ENCODE measurements around the gene TMEM270.
"Not testable (repeated sequence)": the region's sequence is repeated elsewhere in the genome, so short reads cannot be mapped to it uniquely, and the experiment has no call there.

Gene TMEM270

DNA sequence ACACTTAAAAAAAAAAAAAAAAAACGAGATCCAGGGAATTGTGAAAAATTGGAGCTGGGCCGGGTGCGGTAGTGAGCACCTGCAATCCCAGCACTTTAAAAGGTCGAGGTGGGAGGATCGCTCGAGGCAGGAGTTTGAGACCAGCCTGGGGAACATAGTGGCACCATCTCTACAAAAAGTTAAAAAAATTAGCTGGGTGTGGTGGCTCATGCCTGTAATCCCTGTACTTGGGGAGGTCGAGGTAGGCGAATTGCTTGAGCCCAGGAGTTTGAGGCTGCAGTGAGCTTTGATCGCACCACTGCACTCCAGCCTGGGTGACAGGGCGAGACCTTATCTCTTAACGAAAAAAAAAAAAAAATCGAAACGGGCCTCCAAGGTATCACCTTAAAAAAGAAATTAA lies 28.2 kb upstream of the TMEM270 start:
- TF ChIP-seq, protein P1, sequence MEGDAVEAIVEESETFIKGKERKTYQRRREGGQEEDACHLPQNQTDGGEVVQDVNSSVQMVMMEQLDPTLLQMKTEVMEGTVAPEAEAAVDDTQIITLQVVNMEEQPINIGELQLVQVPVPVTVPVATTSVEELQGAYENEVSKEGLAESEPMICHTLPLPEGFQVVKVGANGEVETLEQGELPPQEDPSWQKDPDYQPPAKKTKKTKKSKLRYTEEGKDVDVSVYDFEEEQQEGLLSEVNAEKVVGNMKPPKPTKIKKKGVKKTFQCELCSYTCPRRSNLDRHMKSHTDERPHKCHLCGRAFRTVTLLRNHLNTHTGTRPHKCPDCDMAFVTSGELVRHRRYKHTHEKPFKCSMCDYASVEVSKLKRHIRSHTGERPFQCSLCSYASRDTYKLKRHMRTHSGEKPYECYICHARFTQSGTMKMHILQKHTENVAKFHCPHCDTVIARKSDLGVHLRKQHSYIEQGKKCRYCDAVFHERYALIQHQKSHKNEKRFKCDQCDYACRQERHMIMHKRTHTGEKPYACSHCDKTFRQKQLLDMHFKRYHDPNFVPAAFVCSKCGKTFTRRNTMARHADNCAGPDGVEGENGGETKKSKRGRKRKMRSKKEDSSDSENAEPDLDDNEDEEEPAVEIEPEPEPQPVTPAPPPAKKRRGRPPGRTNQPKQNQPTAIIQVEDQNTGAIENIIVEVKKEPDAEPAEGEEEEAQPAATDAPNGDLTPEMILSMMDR (conservative IDR thresholded peaks at IDR 0.05; ENCODE audit: control insufficient read depth, insufficient read depth, low read depth, low read length): no peak
- H3K4me3 ChIP-seq (ENCODE audit: control insufficient read depth, low read depth, low read length): no peak overlapping the region
- no peak for DNase-seq (ENCODE audit: low read depth)

DNA sequence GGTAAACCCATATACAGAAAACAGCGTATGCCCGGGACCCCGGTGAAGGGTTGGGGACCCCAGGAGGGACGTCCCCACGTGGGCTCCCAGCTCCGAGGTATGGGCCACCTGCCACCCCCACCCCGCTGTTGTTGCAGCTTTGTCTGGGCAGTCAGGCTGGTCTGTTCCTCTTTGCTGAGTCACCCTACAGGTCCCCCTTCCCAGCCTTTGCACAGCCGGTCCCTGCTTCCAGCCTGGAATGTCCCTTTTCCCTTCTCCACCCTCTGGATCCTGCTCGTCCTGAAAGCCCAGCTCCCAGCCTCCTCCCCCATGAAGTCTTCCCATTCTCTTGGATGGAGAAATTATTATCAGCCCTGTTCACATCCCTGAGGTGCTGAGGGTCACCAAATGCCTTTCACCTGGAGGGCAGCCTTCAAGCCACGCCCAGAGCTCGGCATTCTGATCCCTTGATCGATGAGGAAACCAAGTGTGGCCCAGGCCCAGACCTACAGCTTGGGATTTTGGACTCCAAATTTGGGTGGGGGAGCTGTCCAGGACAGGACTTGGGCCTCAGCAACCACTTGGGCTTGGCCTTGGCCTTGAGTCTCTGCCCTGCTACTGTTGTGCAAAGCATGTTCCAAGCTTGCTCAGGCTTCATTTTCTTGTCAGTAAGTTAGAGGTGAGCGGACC lies 27.6 kb upstream of the TMEM270 start:
- no peak for DNase-seq (ENCODE audit: low read depth)
- no peak overlapping the region for H3K4me3 ChIP-seq (ENCODE audit: control insufficient read depth, low read depth, low read length)
- TF ChIP-seq, protein P1 (conservative IDR thresholded peaks at IDR 0.05; ENCODE audit: control insufficient read depth, insufficient read depth, low read depth, low read length): no peak

DNA sequence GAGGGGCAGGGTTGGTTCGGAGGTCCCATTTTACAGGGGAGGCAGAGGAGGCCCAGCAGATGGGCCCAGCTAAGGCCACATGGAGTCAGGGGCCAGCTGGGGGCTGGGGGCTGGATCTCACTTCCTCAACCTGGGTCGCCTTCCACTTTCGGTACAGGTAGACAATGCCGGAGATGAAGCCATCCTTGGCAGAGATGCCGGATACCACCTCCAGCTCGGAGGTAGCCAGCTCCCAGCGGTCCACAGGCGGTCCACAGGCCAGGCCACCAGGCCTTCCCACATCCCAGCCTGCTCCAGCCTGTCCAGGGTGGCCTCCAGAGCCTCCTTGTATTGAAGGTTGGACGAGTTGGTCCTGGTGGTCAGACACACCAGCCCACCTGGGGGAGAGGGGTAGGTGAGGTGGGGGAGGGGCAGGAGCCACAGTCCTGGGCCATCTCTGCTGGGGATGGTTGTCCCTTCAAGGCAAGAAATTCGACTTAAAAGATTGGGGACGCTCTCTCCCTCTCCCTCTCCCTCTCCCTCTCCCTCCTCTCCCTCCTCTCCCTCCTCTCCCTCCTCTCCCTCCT lies 26.2 kb upstream of the TMEM270 start:
- no peak for DNase-seq (ENCODE audit: low read depth)
- no peak overlapping the region for H3K4me3 ChIP-seq (ENCODE audit: control insufficient read depth, low read depth, low read length)
- TF ChIP-seq, protein P1 (conservative IDR thresholded peaks at IDR 0.05; ENCODE audit: control insufficient read depth, insufficient read depth, low read depth, low read length): no peak

DNA sequence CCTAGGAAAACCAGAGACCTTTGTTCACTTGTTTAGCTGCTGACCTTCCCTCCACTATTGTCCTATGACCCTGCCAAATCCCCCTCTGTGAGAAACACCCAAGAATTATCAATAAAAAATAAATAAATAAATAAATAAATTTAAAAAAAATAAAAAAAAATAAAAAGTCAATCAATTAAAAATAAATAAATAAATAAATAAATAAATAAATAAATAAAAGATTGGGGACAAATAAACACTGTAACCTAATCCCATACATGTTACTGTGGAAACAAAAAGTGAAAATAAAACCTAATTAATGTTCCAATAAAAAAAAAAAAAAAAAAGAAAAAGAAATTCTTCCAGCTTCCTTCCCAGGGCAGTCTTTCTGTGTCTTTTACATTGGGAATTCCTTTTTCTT lies 23.8 kb upstream of the TMEM270 start:
- H3K4me3 ChIP-seq (ENCODE audit: control insufficient read depth, low read depth, low read length); DNase-seq (ENCODE audit: low read depth): not testable (repeated sequence)

DNA sequence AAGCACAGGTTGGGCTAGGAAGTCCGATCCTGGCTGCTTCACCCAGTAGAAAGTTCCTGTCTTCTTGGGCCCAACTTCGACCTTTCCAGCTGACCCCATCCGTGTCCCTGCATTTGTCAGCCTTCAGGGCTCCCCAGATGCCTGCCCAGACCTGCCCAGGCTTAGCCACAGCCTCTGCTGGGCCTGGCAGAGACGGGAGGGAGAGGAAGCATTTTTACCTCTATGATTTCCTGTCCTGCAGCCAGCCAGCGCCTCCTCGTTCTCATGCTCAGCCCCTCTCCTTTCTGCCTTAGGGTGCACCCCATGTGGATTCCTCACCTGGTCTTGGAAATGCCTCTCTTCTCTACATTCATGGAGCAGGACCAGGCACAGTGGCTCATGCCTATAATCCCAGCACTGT lies 22.3 kb upstream of the TMEM270 start:
- TF ChIP-seq, protein P1 (conservative IDR thresholded peaks at IDR 0.05; ENCODE audit: control insufficient read depth, insufficient read depth, low read depth, low read length): no peak
- H3K4me3 ChIP-seq (ENCODE audit: control insufficient read depth, low read depth, low read length): no peak overlapping the region
- DNase-seq (ENCODE audit: low read depth): no peak

DNA sequence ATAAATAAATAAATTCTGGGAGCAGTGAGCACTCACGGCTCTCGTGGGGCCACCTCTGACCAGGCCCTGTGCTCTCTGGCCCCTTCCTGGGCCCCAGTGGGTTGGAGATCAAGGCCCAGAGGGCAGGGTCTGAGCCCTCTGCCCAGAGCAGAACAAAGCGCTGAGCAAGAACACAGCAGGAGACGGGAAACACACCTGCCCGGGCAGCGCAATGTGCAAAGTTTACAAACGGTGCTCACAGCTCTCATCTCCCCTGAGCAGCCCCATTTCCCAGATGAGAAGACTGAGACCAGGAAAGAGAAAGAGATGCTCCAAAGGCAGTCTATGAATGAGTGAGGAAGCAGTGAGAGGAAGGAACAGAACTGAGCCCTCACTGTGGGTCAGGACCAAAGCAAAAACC lies 21.7 kb upstream of the TMEM270 start:
- DNase-seq (ENCODE audit: low read depth): no peak
- TF ChIP-seq, protein P1 (conservative IDR thresholded peaks at IDR 0.05; ENCODE audit: control insufficient read depth, insufficient read depth, low read depth, low read length): no peak
- H3K4me3 ChIP-seq (ENCODE audit: control insufficient read depth, low read depth, low read length): no peak overlapping the region

DNA sequence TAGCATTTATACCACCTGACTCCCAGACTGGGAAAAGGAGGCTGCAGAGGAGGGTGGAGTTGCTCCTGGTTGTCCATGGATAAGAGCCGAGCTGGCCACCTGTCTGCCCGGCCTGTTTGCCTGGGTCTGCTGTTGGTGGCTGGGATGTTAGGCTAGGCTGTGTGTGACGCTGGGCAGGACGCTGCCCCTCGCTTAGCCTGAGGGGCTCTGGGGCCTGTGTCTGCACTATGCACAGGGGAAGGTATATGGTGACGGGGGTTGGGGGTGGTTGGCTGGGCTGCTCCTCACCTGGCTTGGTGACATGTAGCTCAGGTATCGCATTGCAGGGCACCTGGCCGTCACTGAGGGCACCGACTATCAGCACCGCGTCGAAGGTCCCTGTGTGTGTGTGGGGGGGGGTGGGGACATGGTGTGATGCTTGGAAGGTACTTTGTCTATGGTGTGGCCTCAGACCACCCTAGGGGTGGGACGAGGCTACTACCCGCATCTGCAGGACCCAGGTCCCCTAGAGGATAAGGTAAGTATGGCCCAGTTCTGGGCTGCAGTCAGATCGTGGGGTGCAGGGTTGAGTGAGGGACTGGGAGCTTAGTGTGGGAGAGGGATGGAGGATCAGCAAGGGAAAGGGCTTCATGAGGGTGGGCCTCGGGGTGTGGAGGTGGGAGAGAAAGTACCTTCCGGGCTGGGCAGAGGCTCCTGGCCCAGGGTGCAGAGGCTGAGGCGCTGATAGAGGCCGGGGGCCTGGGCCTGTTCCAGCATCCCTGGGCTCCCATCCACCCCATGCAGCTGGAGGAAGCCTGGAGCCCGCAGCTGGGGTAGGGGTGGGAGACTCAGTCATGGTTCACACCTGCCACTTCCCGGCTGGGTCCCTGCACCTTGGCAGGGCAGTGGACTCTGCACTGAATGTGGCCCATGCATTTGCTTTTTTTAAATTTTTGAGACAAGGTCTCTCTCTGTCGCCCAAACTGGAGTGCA lies 20.9 kb upstream of the TMEM270 start:
- TF ChIP-seq, protein P1 (conservative IDR thresholded peaks at IDR 0.05; ENCODE audit: control insufficient read depth, insufficient read depth, low read depth, low read length): no peak
- no peak overlapping the region for H3K4me3 ChIP-seq (ENCODE audit: control insufficient read depth, low read depth, low read length)

More for the DNA sequence above, 20.9 kb upstream of the TMEM270 start:
- no peak for DNase-seq (ENCODE audit: low read depth)
